BJ (cell line): ENCODE data around the gene METTL21C. TPM values are rescaled to one million over a fixed set of nuclear protein-coding genes. Genes with fewer than 3 reads are reported as not detected.

Experiments used
- CTCF ChIA-PET: fragments of 350-600 bp; formaldehyde crosslinking; extraction: SDS; loops from one replicate; lab custom pipeline; 2021; ENCODE audit warnings: antibody characterized with exemption, inconsistent platforms; lab: Yijun Ruan, JAX
- POLR2A ChIA-PET: fragments of 300-600 bp; sonication (Branson Sonifier 250); formaldehyde crosslinking; extraction: SDS; loops from one replicate; lab custom pipeline; 2021; ENCODE audit warnings: antibody characterized with exemption; lab: Charles Lee
- DNase-seq: peaks from one replicate; pipeline ENCODE4 v3.0.0-alpha.2; 2011; ENCODE audit warnings: low read depth
- H3K27me3 ChIP-seq: 2 replicates; pipeline ENCODE4 v1.6.0; 2011; ENCODE audit warnings: low read length; ENCODE audit not compliant: control insufficient read depth, insufficient read depth
- H3K36me3 ChIP-seq: 2 replicates; pipeline ENCODE4 v1.5.1; 2011; ENCODE audit warnings: low read length; ENCODE audit not compliant: control insufficient read depth, insufficient read depth
- H3K4me3 ChIP-seq: 2 replicates; pipeline ENCODE4 v1.5.1; 2011; ENCODE audit warnings: low read depth, mild to moderate bottlenecking, control low read depth, low read length
- CTCF ChIP-seq: IDR thresholded peaks from 2 replicates; pipeline ENCODE4 v1.5.1; 2011; ENCODE audit warnings: low read depth, mild to moderate bottlenecking, control low read depth, inconsistent platforms, low read length, moderate library complexity; ENCODE audit not compliant: insufficient read depth
- polyA plus RNA-seq: library from polyadenylated mRNA; depleted of rRNA; stranded (reverse); fragments of >200 nt; gene quantifications from 2 replicates; pipeline ENCODE4 v1.2.3, GENCODE V29; 2011

METTL21C gene
- polyA plus RNA-seq, 1 experiment: not detected

- no peak for DNase-seq
- TF ChIP-seq CTCF: no peak
These were observed 43.0 kb downstream of the METTL21C start for GRCh38 chr13:102651892-102652291.

GRCh38 chr13:102651392-102651791, 43.5 kb downstream of the METTL21C start:
- ChIA-PET POLR2A (interaction anchor here (0.6 to 0.7 kb wide), 2 partner anchors 10 to 1995 kb away, joined by 5 to 9 read pairs; no protein-coding TSS in a partner anchor), CTCF (interaction anchor here (0.7 to 1.6 kb wide), 3 partner anchors 69 to 148 kb away, joined by 3 to 5 read pairs (median 3); no protein-coding TSS in a partner anchor)
- H3K36me3 ChIP-seq: peaks cover 9% of the 10 kb centered on the region
- H3K27me3 ChIP-seq: no peaks in the 10 kb centered on the region
- TF ChIP-seq CTCF: no peak
- DNase-seq: no peak
- no peak overlapping the region for H3K4me3 ChIP-seq

More at GRCh38 chr13:102651892-102652291, 43.0 kb downstream of the METTL21C start:
- Histone ChIP-seq H3K27me3 (no peaks in the 10 kb centered on the region), H3K36me3 (peaks cover 9% of the 10 kb centered on the region), H3K4me3 (no peak overlapping the region)
- CTCF ChIA-PET: interaction anchor here (0.7 to 1.6 kb wide), 3 partner anchors 68 to 148 kb away, joined by 3 to 5 read pairs (median 3); no protein-coding TSS in a partner anchor
- POLR2A ChIA-PET: interaction anchor here (0.6 kb wide), 1 partner anchor 11 kb away, joined by 5 read pairs; no protein-coding TSS in a partner anchor

- H3K27me3 ChIP-seq: no peaks in the 10 kb centered on the region
- DNase-seq: no peak
- H3K4me3 ChIP-seq: no peak overlapping the region
- POLR2A ChIA-PET: no interaction called here
- peaks cover 9% of the 10 kb centered on the region for H3K36me3 ChIP-seq
- CTCF ChIA-PET: interaction anchor here (1.2 kb wide), 1 partner anchor 9 kb away, joined by 3 read pairs; no protein-coding TSS in a partner anchor
- TF ChIP-seq CTCF: no peak
These were observed 44.4 kb downstream of the METTL21C start for GRCh38 chr13:102650444-102650843.

GRCh38 chr13:102648046-102648445, 46.8 kb downstream of the METTL21C start:
- Histone ChIP-seq H3K27me3 (no peaks in the 10 kb centered on the region), H3K4me3 (no peak overlapping the region), H3K36me3 (peaks cover 5% of the 10 kb centered on the region)
- ChIA-PET POLR2A (no interaction called here), CTCF (no interaction called here)
- TF ChIP-seq CTCF: no peak
- no peak for DNase-seq

- TF ChIP-seq CTCF: no peak
- Histone ChIP-seq H3K36me3 (peaks cover 6% of the 10 kb centered on the region), H3K4me3 (no peak overlapping the region), H3K27me3 (no peaks in the 10 kb centered on the region)
- POLR2A ChIA-PET: no interaction called here
- no peak for DNase-seq
- CTCF ChIA-PET: interaction anchor here (0.8 to 1.4 kb wide), 2 partner anchors 13 to 79 kb away, joined by 4 read pairs; no protein-coding TSS in a partner anchor
These were observed 49.1 kb downstream of the METTL21C start for GRCh38 chr13:102645701-102646100.
